ENCODE measurements around the gene HORMAD2. TPM values are rescaled to one million over a fixed set of nuclear protein-coding genes. Genes with fewer than 3 reads are reported as not detected.

The HORMAD2 gene
- total RNA-seq, 1 donor from 2014 or later = not detected

- Histone ChIP-seq H3K36me3 (ENCODE audit: control insufficient read depth, insufficient read depth, low read length) (no peaks in the 10 kb centered on the region), H3K27me3 (ENCODE audit: control insufficient read depth, insufficient read depth, low read length) (no peaks in the 10 kb centered on the region), H3K4me3 (ENCODE audit: low read depth, low read length) (no peak overlapping the region)
- no peak for DNase-seq (ENCODE audit: low read depth)
- TF ChIP-seq, protein P1, sequence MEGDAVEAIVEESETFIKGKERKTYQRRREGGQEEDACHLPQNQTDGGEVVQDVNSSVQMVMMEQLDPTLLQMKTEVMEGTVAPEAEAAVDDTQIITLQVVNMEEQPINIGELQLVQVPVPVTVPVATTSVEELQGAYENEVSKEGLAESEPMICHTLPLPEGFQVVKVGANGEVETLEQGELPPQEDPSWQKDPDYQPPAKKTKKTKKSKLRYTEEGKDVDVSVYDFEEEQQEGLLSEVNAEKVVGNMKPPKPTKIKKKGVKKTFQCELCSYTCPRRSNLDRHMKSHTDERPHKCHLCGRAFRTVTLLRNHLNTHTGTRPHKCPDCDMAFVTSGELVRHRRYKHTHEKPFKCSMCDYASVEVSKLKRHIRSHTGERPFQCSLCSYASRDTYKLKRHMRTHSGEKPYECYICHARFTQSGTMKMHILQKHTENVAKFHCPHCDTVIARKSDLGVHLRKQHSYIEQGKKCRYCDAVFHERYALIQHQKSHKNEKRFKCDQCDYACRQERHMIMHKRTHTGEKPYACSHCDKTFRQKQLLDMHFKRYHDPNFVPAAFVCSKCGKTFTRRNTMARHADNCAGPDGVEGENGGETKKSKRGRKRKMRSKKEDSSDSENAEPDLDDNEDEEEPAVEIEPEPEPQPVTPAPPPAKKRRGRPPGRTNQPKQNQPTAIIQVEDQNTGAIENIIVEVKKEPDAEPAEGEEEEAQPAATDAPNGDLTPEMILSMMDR (IDR thresholded peaks at IDR 0.05; ENCODE audit: insufficient read depth, low read length, poor library complexity, severe bottlenecking) = no peak
Measured at GRCh38 chr22:30182815-30183214, 102.6 kb downstream of the HORMAD2 start.

DNA sequence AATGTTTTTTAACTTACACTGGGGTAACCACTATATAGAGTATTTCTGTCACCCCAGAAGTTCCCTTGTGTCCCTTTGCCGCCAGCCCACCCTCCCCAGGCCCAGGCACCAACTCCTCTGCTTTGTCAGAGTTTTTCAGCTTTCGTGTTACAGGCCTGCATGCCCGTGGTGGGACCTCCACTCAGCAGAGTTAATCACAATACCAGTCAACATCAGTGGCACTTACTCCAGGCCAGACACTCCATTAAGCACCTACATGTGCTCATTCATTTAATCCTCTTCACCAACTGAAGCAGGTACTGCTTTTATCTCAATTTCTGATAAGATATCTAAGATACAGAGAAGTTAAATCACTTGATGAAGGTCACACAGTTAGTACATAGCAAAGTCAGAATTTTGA lies 103.0 kb downstream of the HORMAD2 start:
- no peak for DNase-seq (ENCODE audit: low read depth)
- TF ChIP-seq, protein P1 (IDR thresholded peaks at IDR 0.05; ENCODE audit: insufficient read depth, low read length, poor library complexity, severe bottlenecking) = no peak
- no peaks in the 10 kb centered on the region for H3K27me3 ChIP-seq (ENCODE audit: control insufficient read depth, insufficient read depth, low read length)
- no peaks in the 10 kb centered on the region for H3K36me3 ChIP-seq (ENCODE audit: control insufficient read depth, insufficient read depth, low read length)
- H3K4me3 ChIP-seq (ENCODE audit: low read depth, low read length) = no peak overlapping the region

GRCh38 chr22:30183861-30184278 lies 103.6 kb downstream of the HORMAD2 start:
- TF ChIP-seq, protein P1 (IDR thresholded peaks at IDR 0.05; ENCODE audit: insufficient read depth, low read length, poor library complexity, severe bottlenecking) = no peak
- DNase-seq (ENCODE audit: low read depth) = no peak
- H3K27me3 ChIP-seq (ENCODE audit: control insufficient read depth, insufficient read depth, low read length) = no peaks in the 10 kb centered on the region
- H3K36me3 ChIP-seq (ENCODE audit: control insufficient read depth, insufficient read depth, low read length) = no peaks in the 10 kb centered on the region
- no peak overlapping the region for H3K4me3 ChIP-seq (ENCODE audit: low read depth, low read length)

DNA sequence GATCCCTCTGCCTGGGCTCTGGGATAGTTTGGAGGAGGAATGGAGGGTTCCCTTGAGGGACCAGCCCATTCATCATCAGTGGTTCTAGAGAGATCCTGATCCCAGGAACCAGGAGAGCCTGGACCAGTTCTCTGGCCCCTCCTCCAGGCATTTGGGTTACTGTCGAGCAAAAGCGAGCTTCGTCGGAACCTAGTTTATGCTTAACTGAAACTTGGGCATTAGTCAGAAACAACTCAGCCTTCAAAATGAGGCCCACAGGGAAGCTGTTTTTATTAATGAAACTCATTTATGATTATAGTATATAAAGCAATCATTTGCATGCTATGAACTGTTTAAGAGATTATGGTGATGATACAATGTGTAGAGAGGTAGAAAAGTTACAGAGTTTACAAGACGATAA lies 104.9 kb downstream of the HORMAD2 start:
- no peak for DNase-seq (ENCODE audit: low read depth)
- H3K4me3 ChIP-seq (ENCODE audit: low read depth, low read length) = no peak overlapping the region
- no peaks in the 10 kb centered on the region for H3K36me3 ChIP-seq (ENCODE audit: control insufficient read depth, insufficient read depth, low read length)
- TF ChIP-seq, protein P1 (IDR thresholded peaks at IDR 0.05; ENCODE audit: insufficient read depth, low read length, poor library complexity, severe bottlenecking) = no peak
- H3K27me3 ChIP-seq (ENCODE audit: control insufficient read depth, insufficient read depth, low read length) = no peaks in the 10 kb centered on the region

GRCh38 chr22:30185549-30185948 lies 105.3 kb downstream of the HORMAD2 start:
- Histone ChIP-seq H3K36me3 (ENCODE audit: control insufficient read depth, insufficient read depth, low read length) (no peaks in the 10 kb centered on the region), H3K4me3 (ENCODE audit: low read depth, low read length) (no peak overlapping the region), H3K27me3 (ENCODE audit: control insufficient read depth, insufficient read depth, low read length) (no peaks in the 10 kb centered on the region)
- no peak for DNase-seq (ENCODE audit: low read depth)
- TF ChIP-seq, protein P1 (IDR thresholded peaks at IDR 0.05; ENCODE audit: insufficient read depth, low read length, poor library complexity, severe bottlenecking) = no peak

GRCh38 chr22:30186041-30186440 lies 105.8 kb downstream of the HORMAD2 start:
- Histone ChIP-seq H3K4me3 (ENCODE audit: low read depth, low read length) (no peak overlapping the region), H3K36me3 (ENCODE audit: control insufficient read depth, insufficient read depth, low read length) (no peaks in the 10 kb centered on the region), H3K27me3 (ENCODE audit: control insufficient read depth, insufficient read depth, low read length) (no peaks in the 10 kb centered on the region)
- TF ChIP-seq, protein P1 (IDR thresholded peaks at IDR 0.05; ENCODE audit: insufficient read depth, low read length, poor library complexity, severe bottlenecking) = no peak
- DNase-seq (ENCODE audit: low read depth) = no peak
